SH-SY5Y (cell line): ENCODE results near the gene PDE4B.

ENCODE experiments used
- GATA2 ChIP-seq: IDR thresholded peaks from 2 replicates; pipeline ENCODE4 v1.6.1; 2011; ENCODE audit warnings: mild to moderate bottlenecking, low read depth, low read length
- GATA3 ChIP-seq: IDR thresholded peaks from 2 replicates; pipeline ENCODE4 v1.6.1; 2011; ENCODE audit warnings: low read depth, mild to moderate bottlenecking, low read length, moderate library complexity

DNA sequence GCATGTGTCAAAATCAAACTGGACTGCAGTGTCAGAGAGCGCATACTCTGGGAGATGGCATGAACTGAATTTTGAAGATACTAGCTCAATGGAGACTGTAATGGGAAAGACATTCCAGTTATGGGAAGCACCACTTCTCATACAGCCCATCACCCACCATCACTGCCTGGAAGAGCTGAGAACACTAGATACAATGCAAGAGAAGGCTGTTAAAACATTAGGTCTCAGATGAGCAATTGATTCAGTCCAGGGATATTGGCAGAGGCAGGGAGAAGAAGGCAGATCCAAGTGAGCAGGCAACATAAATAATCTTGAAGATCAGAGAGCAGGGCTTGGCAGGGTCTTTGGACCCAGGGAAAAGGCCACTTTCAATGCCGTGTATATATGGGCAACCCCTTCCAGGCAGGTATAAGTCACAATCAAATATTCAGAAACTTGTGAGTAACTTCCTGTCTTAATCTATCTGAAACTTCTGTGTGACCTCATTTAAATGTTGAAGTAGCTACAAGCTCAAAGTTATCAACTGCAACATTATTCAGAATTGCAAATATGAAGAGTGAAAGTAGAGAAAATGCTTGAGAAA lies 450.9 kb downstream of the PDE4B start:
- TF ChIP-seq GATA3: no peak
- no peak for TF ChIP-seq GATA2
